Measurements from ENCODE around the gene AFP. TPM values are rescaled to one million over a fixed set of nuclear protein-coding genes. Genes with fewer than 3 reads are reported as not detected.

The AFP gene
- total and polyA plus RNA-seq, 4 donors, result 0.10 to 8.4 (median 3.5) TPM

DNA sequence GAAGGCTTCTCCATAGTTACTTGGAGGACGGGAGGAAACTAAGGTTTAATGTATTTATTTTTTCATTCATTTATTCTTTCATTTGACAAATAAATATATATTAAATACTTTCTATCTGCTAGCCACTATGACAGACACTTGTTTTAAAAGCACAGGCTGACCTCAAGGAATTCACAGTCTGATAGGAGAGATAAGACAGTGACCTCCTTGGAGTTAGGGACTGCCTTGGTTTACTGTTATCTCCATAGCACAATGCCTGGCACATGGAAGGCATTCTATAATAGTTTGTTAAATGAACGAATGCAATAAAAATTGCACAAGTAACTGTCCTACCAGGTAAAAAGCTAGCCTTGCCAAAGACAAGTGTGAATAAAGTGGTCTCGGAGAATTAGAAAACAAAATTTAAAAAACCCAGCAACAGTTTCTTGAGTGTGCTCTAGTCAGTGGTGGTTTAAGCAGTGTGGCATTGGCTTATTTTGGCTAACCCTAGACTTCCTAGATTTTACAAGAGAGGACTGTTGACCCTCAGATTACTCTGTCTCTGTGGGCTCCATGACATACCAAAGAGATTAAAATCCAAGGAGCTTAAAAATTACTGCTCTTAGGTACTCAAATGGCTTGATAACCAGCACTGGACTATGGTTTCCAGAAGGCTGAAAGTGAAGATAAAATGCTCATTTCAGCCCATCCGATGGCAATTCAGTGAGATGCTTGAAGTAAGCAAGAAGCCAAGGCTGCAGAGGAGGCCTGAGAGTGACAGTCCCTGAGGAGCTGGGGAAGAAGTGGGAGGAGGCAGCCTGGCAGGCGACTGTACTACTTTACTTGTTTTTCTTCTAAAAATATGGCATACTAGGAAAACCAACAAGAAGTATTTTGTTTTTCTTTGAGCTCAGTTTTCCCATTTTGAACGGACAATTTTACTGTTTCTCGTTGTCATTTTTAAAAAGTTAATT is 9.6 kb downstream of the AFP start:
- WGBS (ENCODE audit: insufficient coverage), result 100% methylated on average over 1 of the region's 7 CpGs
- Histone ChIP-seq H3K9me3 (ENCODE audit: control insufficient read depth, insufficient read depth, low read length) (no peaks in the 10 kb centered on the region), H3K4me3 (ENCODE audit: low read depth, low read length) (no peak overlapping the region), H3K27ac (ENCODE audit: low read depth, low read length) (no peak overlapping the region), H3K27me3 (ENCODE audit: control insufficient read depth, insufficient read depth, low read length) (no peaks in the 10 kb centered on the region), H3K36me3 (ENCODE audit: control insufficient read depth, insufficient read depth, low read length) (no peaks in the 10 kb centered on the region), H3K4me1 (ENCODE audit: control insufficient read depth, insufficient read depth, low read length) (no peaks in the 10 kb centered on the region)
- no peak for DNase-seq (ENCODE audit: low read depth in 4 of 6, low spot score in 6 of 6)

DNA sequence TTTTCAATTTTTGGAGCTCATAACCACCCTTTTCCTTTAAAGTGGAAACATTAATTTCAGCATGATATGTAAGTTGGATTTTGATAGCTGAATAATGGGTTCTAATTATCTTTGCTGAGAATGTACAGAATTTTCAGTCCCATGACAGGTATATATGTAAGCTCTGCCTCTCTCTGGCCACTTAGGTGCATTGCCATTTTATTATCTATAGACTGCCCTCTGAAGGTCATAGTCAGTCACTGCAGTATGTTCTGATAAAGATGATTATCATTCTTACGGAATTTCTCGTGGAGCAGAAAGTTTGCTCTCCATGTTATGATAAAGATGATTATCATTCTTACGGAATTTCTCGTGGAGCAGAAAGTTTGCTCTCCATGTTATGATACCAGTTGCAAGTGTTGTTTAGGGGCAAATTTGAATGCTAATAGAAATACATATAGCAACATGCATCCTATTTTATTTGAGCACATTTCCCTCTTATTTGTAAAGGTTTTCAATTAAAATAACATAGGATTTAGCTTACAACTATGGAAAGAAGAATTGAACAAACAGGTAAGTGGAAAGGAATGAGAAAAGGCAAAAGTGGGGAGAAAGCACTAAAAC is 10.4 kb downstream of the AFP start:
- no peak overlapping the region for H3K4me3 ChIP-seq (ENCODE audit: low read depth, low read length)
- no peaks in the 10 kb centered on the region for H3K27me3 ChIP-seq (ENCODE audit: control insufficient read depth, insufficient read depth, low read length)
- peak in 2 of 6 donors; percentile 15 to 45 for DNase-seq (ENCODE audit: low read depth in 4 of 6, low spot score in 6 of 6)
- H3K27ac ChIP-seq (ENCODE audit: low read depth, low read length), result no peak overlapping the region
- H3K9me3 ChIP-seq (ENCODE audit: control insufficient read depth, insufficient read depth, low read length), result no peaks in the 10 kb centered on the region
- WGBS (ENCODE audit: insufficient coverage), result no CpG with 5 or more reads among the region's 4 CpGs
- H3K36me3 ChIP-seq (ENCODE audit: control insufficient read depth, insufficient read depth, low read length), result no peaks in the 10 kb centered on the region
- no peaks in the 10 kb centered on the region for H3K4me1 ChIP-seq (ENCODE audit: control insufficient read depth, insufficient read depth, low read length)

DNA sequence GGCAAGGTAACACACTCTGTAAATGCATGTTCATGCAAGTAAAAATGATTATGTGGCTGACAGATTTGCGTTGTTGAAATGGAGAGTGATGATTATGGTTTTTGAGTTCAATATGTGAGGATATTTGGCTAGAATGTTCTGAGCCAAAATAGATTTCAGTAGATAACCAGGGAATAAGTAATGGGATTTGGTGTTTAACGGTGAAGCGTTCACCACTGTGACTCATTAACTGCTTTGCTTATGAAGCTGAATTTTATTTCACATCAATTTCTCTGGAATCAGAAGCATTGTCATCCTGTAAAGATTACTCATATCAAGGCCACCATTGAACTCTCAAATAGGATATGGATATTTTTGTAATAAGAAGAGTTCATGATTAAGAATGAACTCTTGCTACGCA is 11.7 kb downstream of the AFP start:
- no peaks in the 10 kb centered on the region for H3K27me3 ChIP-seq (ENCODE audit: control insufficient read depth, insufficient read depth, low read length)
- WGBS (ENCODE audit: insufficient coverage), result 100% methylated on average over 1 of the region's 4 CpGs
- H3K4me3 ChIP-seq (ENCODE audit: low read depth, low read length), result no peak overlapping the region
- no peak overlapping the region for H3K27ac ChIP-seq (ENCODE audit: low read depth, low read length)
- H3K9me3 ChIP-seq (ENCODE audit: control insufficient read depth, insufficient read depth, low read length), result no peaks in the 10 kb centered on the region
- DNase-seq (ENCODE audit: low read depth in 4 of 6, low spot score in 6 of 6), result peak in 1 of 6 donors; percentile 4
- H3K36me3 ChIP-seq (ENCODE audit: control insufficient read depth, insufficient read depth, low read length), result no peaks in the 10 kb centered on the region
- no peaks in the 10 kb centered on the region for H3K4me1 ChIP-seq (ENCODE audit: control insufficient read depth, insufficient read depth, low read length)

DNA sequence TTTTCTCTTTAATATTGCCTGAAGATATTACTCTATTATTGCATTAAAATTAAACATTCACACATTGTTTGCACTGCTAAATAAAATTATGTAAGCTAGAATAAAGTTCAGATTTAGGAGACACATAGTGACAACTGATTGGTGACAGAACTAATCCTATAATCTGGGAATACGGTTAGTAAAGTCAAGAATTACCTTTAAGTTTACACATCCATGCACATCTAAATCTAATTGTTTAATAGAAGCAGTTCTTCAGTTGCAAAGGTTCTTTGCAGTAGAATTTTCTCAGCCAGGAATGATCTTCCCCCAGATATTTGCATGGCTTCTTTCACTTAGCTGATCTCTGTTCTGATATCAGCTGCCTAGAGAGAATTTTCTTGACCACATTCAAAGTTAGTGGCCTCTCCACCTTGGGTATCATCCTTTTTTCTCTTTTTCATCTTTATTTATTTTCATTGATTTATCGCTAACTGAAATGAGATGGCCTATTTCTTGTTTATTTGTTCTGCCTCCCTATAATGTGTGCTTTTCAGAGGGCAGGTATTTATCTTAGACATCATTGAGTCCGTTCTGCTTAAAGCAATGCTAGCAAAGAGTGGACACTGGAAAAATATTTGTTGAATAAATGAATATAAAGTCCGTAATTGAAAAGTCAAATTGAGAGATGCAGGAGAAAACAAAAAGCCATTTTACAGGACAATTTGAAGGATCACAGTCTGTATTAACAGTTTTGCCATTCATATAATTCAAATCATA is 12.6 kb downstream of the AFP start:
- no peak for DNase-seq (ENCODE audit: low read depth in 4 of 6, low spot score in 6 of 6)
- no peaks in the 10 kb centered on the region for H3K9me3 ChIP-seq (ENCODE audit: control insufficient read depth, insufficient read depth, low read length)
- H3K36me3 ChIP-seq (ENCODE audit: control insufficient read depth, insufficient read depth, low read length), result no peaks in the 10 kb centered on the region
- no peak overlapping the region for H3K4me3 ChIP-seq (ENCODE audit: low read depth, low read length)
- H3K4me1 ChIP-seq (ENCODE audit: control insufficient read depth, insufficient read depth, low read length), result no peaks in the 10 kb centered on the region
- no CpG with 5 or more reads among the region's 4 CpGs for WGBS (ENCODE audit: insufficient coverage)
- no peaks in the 10 kb centered on the region for H3K27me3 ChIP-seq (ENCODE audit: control insufficient read depth, insufficient read depth, low read length)
- no peak overlapping the region for H3K27ac ChIP-seq (ENCODE audit: low read depth, low read length)

DNA sequence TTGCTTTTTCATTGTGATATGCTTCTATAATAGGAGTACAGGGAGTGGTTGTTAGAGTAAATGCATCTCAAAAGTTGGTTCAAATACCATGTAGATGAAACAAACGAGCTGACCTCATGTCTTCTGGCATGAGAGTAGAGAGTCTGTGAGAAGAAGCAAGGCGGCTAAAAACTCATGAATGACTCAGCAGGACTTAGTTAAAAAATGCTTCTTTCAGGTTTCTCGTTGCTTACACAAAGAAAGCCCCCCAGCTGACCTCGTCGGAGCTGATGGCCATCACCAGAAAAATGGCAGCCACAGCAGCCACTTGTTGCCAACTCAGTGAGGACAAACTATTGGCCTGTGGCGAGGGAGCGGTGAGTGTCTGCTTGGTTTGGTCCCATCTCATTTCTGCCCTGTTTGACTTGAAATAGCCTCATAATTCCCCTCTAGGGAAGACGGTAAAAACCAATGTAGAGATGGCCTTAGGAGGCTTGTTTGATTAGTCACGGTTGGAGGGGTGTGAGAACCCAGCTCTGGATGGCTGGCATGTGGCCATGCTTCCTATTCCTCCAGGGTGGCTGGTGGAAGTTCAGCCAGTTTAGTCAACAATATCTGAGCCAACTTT is 14.5 kb downstream of the AFP start:
- Histone ChIP-seq H3K9me3 (ENCODE audit: control insufficient read depth, insufficient read depth, low read length) (no peaks in the 10 kb centered on the region), H3K27ac (ENCODE audit: low read depth, low read length) (no peak overlapping the region), H3K4me1 (ENCODE audit: control insufficient read depth, insufficient read depth, low read length) (no peaks in the 10 kb centered on the region), H3K27me3 (ENCODE audit: control insufficient read depth, insufficient read depth, low read length) (no peaks in the 10 kb centered on the region), H3K36me3 (ENCODE audit: control insufficient read depth, insufficient read depth, low read length) (no peaks in the 10 kb centered on the region), H3K4me3 (ENCODE audit: low read depth, low read length) (no peak overlapping the region)
- peak in 2 of 6 donors; percentile 35 to 43 for DNase-seq (ENCODE audit: low read depth in 4 of 6, low spot score in 6 of 6)
- 44% methylated on average over 6 of the region's 9 CpGs for WGBS (ENCODE audit: insufficient coverage)

DNA sequence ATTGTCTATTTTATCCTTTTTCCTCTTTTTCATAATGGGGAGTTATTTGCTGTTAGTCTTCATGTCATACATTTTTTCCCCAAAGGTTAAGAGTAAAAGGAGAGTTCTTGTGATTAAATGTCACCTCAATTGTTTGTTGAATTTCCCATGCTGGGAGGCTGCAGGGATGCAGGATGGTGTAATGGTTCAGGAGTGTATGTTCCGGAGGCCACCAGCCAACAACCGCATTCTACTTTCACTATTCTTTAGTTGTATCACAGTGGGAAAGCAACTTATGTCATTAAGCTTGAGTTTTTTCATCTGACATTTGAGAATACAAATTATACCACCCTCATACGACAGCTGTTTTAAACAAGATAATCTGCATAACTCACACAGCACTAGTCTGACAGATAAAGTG is 15.4 kb downstream of the AFP start:
- H3K27ac ChIP-seq (ENCODE audit: low read depth, low read length), result no peak overlapping the region
- DNase-seq (ENCODE audit: low read depth in 4 of 6, low spot score in 6 of 6), result peak in 2 of 6 donors; percentile 13 to 62
- no peaks in the 10 kb centered on the region for H3K4me1 ChIP-seq (ENCODE audit: control insufficient read depth, insufficient read depth, low read length)
- H3K4me3 ChIP-seq (ENCODE audit: low read depth, low read length), result no peak overlapping the region
- 40% methylated on average over 1 of the region's 3 CpGs for WGBS (ENCODE audit: insufficient coverage)
- H3K9me3 ChIP-seq (ENCODE audit: control insufficient read depth, insufficient read depth, low read length), result no peaks in the 10 kb centered on the region
- no peaks in the 10 kb centered on the region for H3K36me3 ChIP-seq (ENCODE audit: control insufficient read depth, insufficient read depth, low read length)
- H3K27me3 ChIP-seq (ENCODE audit: control insufficient read depth, insufficient read depth, low read length), result no peaks in the 10 kb centered on the region

DNA sequence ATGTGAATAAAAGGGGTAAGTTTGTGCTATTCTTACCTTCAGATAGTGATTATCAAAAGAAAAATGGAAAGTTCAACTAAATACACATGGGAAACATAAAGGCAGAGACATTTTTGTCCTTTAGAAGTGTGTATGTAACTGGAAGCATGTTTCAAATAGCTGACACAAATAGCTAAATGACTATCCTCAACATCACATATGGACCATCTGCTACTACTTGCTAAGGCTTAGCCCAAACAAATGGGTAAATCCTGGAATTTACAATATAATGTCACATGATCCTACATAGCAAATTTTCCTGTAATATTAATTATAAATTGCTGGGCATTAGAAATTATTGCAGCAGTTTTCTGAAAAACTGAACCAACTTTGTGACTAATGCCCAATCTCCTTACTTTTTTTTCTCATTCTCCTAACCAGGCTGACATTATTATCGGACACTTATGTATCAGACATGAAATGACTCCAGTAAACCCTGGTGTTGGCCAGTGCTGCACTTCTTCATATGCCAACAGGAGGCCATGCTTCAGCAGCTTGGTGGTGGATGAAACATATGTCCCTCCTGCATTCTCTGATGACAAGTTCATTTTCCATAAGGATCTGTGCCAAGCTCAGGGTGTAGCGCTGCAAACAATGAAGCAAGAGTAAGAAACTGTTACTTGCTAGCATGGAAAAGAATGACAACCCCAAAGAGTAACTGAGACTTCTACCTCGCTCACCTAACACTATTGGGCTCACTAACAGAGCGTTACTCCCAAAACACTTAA is 16.1 kb downstream of the AFP start:
- Histone ChIP-seq H3K36me3 (ENCODE audit: control insufficient read depth, insufficient read depth, low read length) (no peaks in the 10 kb centered on the region), H3K27me3 (ENCODE audit: control insufficient read depth, insufficient read depth, low read length) (no peaks in the 10 kb centered on the region), H3K27ac (ENCODE audit: low read depth, low read length) (no peak overlapping the region), H3K4me3 (ENCODE audit: low read depth, low read length) (no peak overlapping the region), H3K9me3 (ENCODE audit: control insufficient read depth, insufficient read depth, low read length) (no peaks in the 10 kb centered on the region), H3K4me1 (ENCODE audit: control insufficient read depth, insufficient read depth, low read length) (no peaks in the 10 kb centered on the region)
- 90% methylated on average over 2 of the region's 4 CpGs for WGBS (ENCODE audit: insufficient coverage)
- DNase-seq (ENCODE audit: low read depth in 4 of 6, low spot score in 6 of 6), result peak in 1 of 6 donors; percentile 12

DNA sequence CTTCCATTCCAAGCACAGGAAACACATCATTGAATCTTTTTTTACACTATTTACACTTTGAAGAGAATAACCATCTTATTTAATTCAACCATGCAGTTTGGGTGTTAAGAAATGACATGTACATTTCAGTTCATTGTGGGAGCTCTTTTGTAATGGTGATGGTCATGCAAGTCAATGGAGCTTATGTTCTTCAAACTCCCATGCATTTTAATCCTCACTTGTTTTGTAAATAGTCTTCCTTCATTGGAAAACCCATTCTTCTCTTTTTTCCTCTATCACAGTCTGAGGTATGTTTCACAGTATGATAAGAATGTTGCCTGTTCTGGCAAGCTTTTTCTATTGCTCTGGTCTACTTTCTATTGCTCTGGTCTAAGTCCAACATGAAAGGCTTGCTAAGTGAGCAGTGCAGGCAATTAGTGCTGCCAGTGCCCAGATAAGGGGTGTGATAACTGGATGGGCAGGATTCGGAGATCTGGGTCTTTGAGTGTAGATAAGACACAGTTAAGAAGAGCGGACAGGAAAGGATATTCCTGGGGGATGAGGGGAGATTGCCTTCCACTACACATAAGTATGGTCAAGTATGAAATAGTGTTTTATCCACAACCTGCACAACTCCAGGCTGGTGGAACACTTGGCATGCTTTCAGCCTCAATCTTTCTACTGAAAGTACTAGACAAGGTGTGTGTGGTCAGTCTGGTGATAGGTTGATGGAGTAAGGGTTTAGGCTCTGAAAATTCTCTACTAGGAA is 17.1 kb downstream of the AFP start:
- no CpG with 5 or more reads among the region's 2 CpGs for WGBS (ENCODE audit: insufficient coverage)

More for the DNA sequence above, 17.1 kb downstream of the AFP start:
- H3K27me3 ChIP-seq (ENCODE audit: control insufficient read depth, insufficient read depth, low read length), result no peaks in the 10 kb centered on the region
- DNase-seq (ENCODE audit: low read depth in 4 of 6, low spot score in 6 of 6), result no peak
- H3K36me3 ChIP-seq (ENCODE audit: control insufficient read depth, insufficient read depth, low read length), result no peaks in the 10 kb centered on the region
- H3K4me1 ChIP-seq (ENCODE audit: control insufficient read depth, insufficient read depth, low read length), result no peaks in the 10 kb centered on the region
- no peak overlapping the region for H3K4me3 ChIP-seq (ENCODE audit: low read depth, low read length)
- H3K27ac ChIP-seq (ENCODE audit: low read depth, low read length), result no peak overlapping the region
- H3K9me3 ChIP-seq (ENCODE audit: control insufficient read depth, insufficient read depth, low read length), result no peaks in the 10 kb centered on the region
